Tibial artery (tissue), 4 donors: Measurements from ENCODE around the gene KIF23.
A peak's percentile ranks its signal among the peaks of the same experiment; 100 is the strongest.
"Not testable (repeated sequence)": the region's sequence is repeated elsewhere in the genome, so short reads cannot be mapped to it uniquely, and the experiment has no call there.

Experiments
- DNase-seq, 2 donors: peaks; one replicate each; pipeline ENCODE4 v3.0.0-alpha.2; 2019
- H3K27ac ChIP-seq, 2 donors: fragments of 200-600 bp; sonication (generic) in 1 of 2; 1 replicate in 1 of 2; 2 replicates in 1 of 2; pipeline ENCODE4 v1.5.1; 2018 to 2019; ENCODE audit warnings: mild to moderate bottlenecking in 1 of 2
- H3K27me3 ChIP-seq, 2 donors: fragments of 200-600 bp; sonication (generic) in 1 of 2; one replicate each; pipeline versions ENCODE4 v1.5.1 to v1.6.0; 2016 to 2019
- H3K36me3 ChIP-seq, 3 donors: fragments of 200-600 bp; sonication (generic) in 2 of 3; one replicate each; pipeline ENCODE4 v1.5.1; 2016 to 2019; ENCODE audit warnings: mild to moderate bottlenecking in 2 of 3
- H3K4me1 ChIP-seq, 4 donors: fragments of 200-600 bp; sonication (generic) in 2 of 4; 1 replicate in 3 of 4; 2 replicates in 1 of 4; pipeline ENCODE4 v1.5.1; 2016 to 2019
- H3K4me3 ChIP-seq, 2 donors: fragments of 200-600 bp; sonication (generic) in 1 of 2; 1 replicate in 1 of 2; 2 replicates in 1 of 2; pipeline ENCODE4 v1.5.1; 2018 to 2019; ENCODE audit warnings: mild to moderate bottlenecking in 2 of 2
- H3K9me3 ChIP-seq, 3 donors: fragments of 200-600 bp; sonication (generic) in 1 of 3; one replicate each; pipeline ENCODE4 v1.5.1; 2016 to 2019
- CTCF ChIP-seq, 2 experiments: fragments of 200-600 bp in 1 of 2; fragments of 450-650 bp in 1 of 2; IDR thresholded peaks; one replicate each; pipeline ENCODE4 v1.5.1; 2017 to 2019; ENCODE audit warnings: antibody characterized with exemption in 2 of 2, mild to moderate bottlenecking in 1 of 2, moderate library complexity in 1 of 2
- intact Hi-C: fragments of 100-400 bp; cut with DNase I; formaldehyde crosslinking; loops from one replicate; pipeline ENCODE4 v1.15.0; 2023; ENCODE audit warnings: low total_unique reads

Gene KIF23

GRCh38 chr15:69377216-69377970, 36.8 kb upstream of the KIF23 start:
- Histone ChIP-seq H3K27me3 (no peaks in the 10 kb centered on the region), H3K9me3 (no peaks in the 10 kb centered on the region), H3K4me3 (no peak overlapping the region), H3K27ac (no peak overlapping the region), H3K4me1 (no peaks in the 10 kb centered on the region), H3K36me3 (no peaks in the 10 kb centered on the region)
- DNase-seq = peak in 1 of 2 donors; percentile 32
- no peak for TF ChIP-seq CTCF (IDR thresholded peaks at IDR 0.05)
- intact Hi-C loops = no loop called here

GRCh38 chr15:69380100-69380725, 33.9 kb upstream of the KIF23 start:
- Histone ChIP-seq H3K9me3 (no peaks in the 10 kb centered on the region), H3K36me3 (no peaks in the 10 kb centered on the region), H3K27ac (no peak overlapping the region), H3K27me3 (no peaks in the 10 kb centered on the region), H3K4me1 (no peaks in the 10 kb centered on the region), H3K4me3 (no peak overlapping the region)
- no peak for TF ChIP-seq CTCF (IDR thresholded peaks at IDR 0.05)
- intact Hi-C loops = no loop called here
- DNase-seq = peak in 1 of 2 donors; percentile 11

GRCh38 chr15:69380726-69381105, 33.4 kb upstream of the KIF23 start:
- no peaks in the 10 kb centered on the region for H3K4me1 ChIP-seq
- intact Hi-C loops = no loop called here
- H3K27ac ChIP-seq = no peak overlapping the region
- no peak overlapping the region for H3K4me3 ChIP-seq
- H3K9me3 ChIP-seq = no peaks in the 10 kb centered on the region
- H3K27me3 ChIP-seq = no peaks in the 10 kb centered on the region
- no peaks in the 10 kb centered on the region for H3K36me3 ChIP-seq
- TF ChIP-seq CTCF (IDR thresholded peaks at IDR 0.05) = no peak
- DNase-seq = peak in 1 of 2 donors; percentile 32

- H3K4me3 ChIP-seq, H3K9me3 ChIP-seq, H3K36me3 ChIP-seq, intact Hi-C loops, H3K4me1 ChIP-seq, H3K27ac ChIP-seq, H3K27me3 ChIP-seq: not testable (repeated sequence)
- DNase-seq = peak in 1 of 2 donors; percentile 28
Measured at GRCh38 chr15:69382176-69382575, 32.0 kb upstream of the KIF23 start.

GRCh38 chr15:69384066-69384465, 30.1 kb upstream of the KIF23 start:
- H3K36me3 ChIP-seq, H3K27me3 ChIP-seq, H3K4me3 ChIP-seq, H3K27ac ChIP-seq, H3K4me1 ChIP-seq, intact Hi-C loops, H3K9me3 ChIP-seq: not testable (repeated sequence)
- peak in 1 of 2 donors; percentile 23 for DNase-seq

GRCh38 chr15:69384626-69385598, 29.2 kb upstream of the KIF23 start:
- Histone ChIP-seq H3K9me3 (no peaks in the 10 kb centered on the region), H3K27ac (no peak overlapping the region), H3K4me1 (no peaks in the 10 kb centered on the region), H3K27me3 (no peaks in the 10 kb centered on the region), H3K4me3 (no peak overlapping the region), H3K36me3 (no peaks in the 10 kb centered on the region)
- intact Hi-C loops = no loop called here
- peak in 1 of 2 donors; percentile 19 for DNase-seq
- no peak for TF ChIP-seq CTCF (IDR thresholded peaks at IDR 0.05)
